Type B pancreatic cell (in vitro differentiated cells): Measurements from ENCODE around the gene SPARC. TPM values are rescaled to one million over a fixed set of nuclear protein-coding genes. Genes with fewer than 3 reads are reported as not detected.

Experiments used
- DNase-seq: peaks from one replicate; pipeline ENCODE4 v3.0.0; 2021; ENCODE audit warnings: mixed read lengths; ENCODE audit not compliant: unreplicated experiment; ENCODE audit errors: extremely low spot score
- H3K27ac Mint-ChIP-seq: 2 replicates; pipeline ENCODE4 v1.8.0; 2021; ENCODE audit warnings: mild to moderate bottlenecking, mixed read lengths
- H3K27me3 Mint-ChIP-seq: 2 replicates; pipeline ENCODE4 v1.8.0; 2021; ENCODE audit warnings: mixed read lengths
- H3K36me3 Mint-ChIP-seq: 2 replicates; pipeline ENCODE4 v1.8.0; 2021; ENCODE audit warnings: mixed read lengths
- H3K4me1 Mint-ChIP-seq: one replicate; pipeline ENCODE4 v1.8.0; 2021; ENCODE audit warnings: mixed read lengths; ENCODE audit not compliant: unreplicated experiment
- H3K4me3 Mint-ChIP-seq: 2 replicates; pipeline ENCODE4 v1.8.0; 2021; ENCODE audit warnings: mild to moderate bottlenecking, mixed read lengths
- H3K9me3 Mint-ChIP-seq: 2 replicates; pipeline ENCODE4 v1.8.0; 2021; ENCODE audit warnings: mixed read lengths
- CTCF ChIP-seq: fragments of 200-600 bp; sonication (generic); conservative IDR thresholded peaks from 2 replicates; pipeline ENCODE4 v1.5.0; 2021; ENCODE audit warnings: antibody characterized with exemption, mild to moderate bottlenecking
- total RNA-seq: library from RNA; stranded (reverse); gene quantifications from 2 replicates; pipeline ENCODE4 v1.2.1, GENCODE V29; 2021; ENCODE audit warnings: low replicate concordance

SPARC gene
- total RNA-seq, 1 donor from 2014 or later: 973 TPM

DNA sequence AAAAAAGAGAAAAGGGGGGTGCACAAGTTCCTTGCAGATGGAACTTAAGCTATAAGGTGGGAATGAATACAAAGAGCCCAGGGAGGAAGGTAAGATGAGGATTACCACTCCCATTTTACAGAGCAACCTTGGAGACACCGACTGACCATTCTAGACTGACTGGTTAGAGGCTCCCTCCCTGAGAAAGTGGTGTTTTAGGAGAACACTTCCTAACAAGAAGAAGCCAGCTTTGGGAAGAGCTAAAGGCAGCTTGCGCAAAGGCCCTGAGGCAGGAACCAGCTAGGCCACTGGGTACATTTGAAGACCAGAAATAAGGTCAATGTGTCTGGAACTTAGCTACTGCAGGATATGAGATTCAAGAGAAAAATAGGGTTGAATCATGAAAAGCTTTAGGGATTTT is 38.6 kb downstream of the SPARC start:
- Mint-ChIP-seq H3K9me3 (no peaks in the 10 kb centered on the region), H3K27me3 (no peaks in the 10 kb centered on the region), H3K4me1 (no peaks in the 10 kb centered on the region), H3K36me3 (no peaks in the 10 kb centered on the region), H3K4me3 (no peak overlapping the region), H3K27ac (no peak overlapping the region)
- DNase-seq: no peak
- TF ChIP-seq CTCF: no peak

DNA sequence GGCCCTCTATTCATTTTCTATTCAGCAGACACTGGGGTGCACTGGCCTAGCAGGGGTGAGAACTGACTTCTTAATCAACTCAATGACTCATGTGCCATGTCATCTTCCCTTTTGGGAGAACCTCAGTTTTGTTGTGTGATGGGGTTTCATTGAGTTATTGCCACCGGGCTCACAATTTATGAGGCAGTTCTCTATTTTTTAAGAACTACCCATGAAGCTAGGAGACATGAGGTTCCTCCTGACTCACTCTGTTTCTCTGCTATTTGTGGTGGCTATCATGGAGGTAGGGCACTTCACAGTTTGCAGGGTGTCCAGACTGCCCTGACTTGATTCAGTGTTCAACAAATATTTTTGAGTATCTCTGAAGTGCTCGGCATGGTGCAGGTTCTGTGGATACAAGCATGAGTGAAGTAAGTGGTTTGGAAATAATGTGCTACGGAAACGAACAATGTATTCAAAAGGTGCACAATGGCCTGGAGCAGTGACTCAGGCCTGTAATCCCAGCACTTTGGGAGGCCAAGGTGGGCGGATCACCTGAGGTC is 39.3 kb downstream of the SPARC start:
- H3K9me3 Mint-ChIP-seq: no peaks in the 10 kb centered on the region
- no peaks in the 10 kb centered on the region for H3K36me3 Mint-ChIP-seq
- DNase-seq: no peak
- H3K4me1 Mint-ChIP-seq: no peaks in the 10 kb centered on the region
- TF ChIP-seq CTCF: no peak
- no peak overlapping the region for H3K4me3 Mint-ChIP-seq
- H3K27me3 Mint-ChIP-seq: no peaks in the 10 kb centered on the region
- H3K27ac Mint-ChIP-seq: no peak overlapping the region

DNA sequence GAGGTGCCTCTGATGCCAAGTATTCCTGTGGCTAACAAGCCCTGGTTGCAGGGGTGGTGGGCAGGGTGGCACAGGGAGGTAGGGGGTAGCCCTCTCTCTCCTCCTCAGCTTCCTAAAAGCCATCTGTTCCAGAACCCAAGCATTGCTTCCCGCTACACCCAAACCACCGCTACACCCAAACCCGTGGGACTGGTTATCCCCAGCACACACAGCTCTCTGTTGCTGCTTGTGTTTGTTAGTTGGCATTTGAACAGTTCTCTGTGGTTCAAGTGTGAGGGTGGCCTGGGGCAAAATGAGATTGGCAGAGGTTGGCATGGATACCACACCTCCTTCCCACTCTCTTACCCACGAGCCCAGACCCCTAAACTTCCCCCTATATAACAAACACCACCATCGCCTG is 40.4 kb downstream of the SPARC start:
- Mint-ChIP-seq H3K27ac (no peak overlapping the region), H3K4me3 (no peak overlapping the region), H3K9me3 (no peaks in the 10 kb centered on the region), H3K4me1 (no peaks in the 10 kb centered on the region), H3K36me3 (no peaks in the 10 kb centered on the region), H3K27me3 (no peaks in the 10 kb centered on the region)
- TF ChIP-seq CTCF: no peak
- no peak for DNase-seq

- Mint-ChIP-seq H3K4me3 (no peak overlapping the region), H3K27me3 (peaks cover 3% of the 10 kb centered on the region), H3K36me3 (no peaks in the 10 kb centered on the region), H3K27ac (no peak overlapping the region), H3K9me3 (no peaks in the 10 kb centered on the region), H3K4me1 (no peaks in the 10 kb centered on the region)
- DNase-seq: no peak
- no peak for TF ChIP-seq CTCF
Observed at GRCh38 chr5:151643388-151643787, 43.3 kb downstream of the SPARC start.

- Mint-ChIP-seq H3K4me3 (no peak overlapping the region), H3K4me1 (no peaks in the 10 kb centered on the region), H3K27me3 (peaks cover 7% of the 10 kb centered on the region), H3K36me3 (no peaks in the 10 kb centered on the region), H3K9me3 (no peaks in the 10 kb centered on the region), H3K27ac (no peak overlapping the region)
- no peak for DNase-seq
- TF ChIP-seq CTCF: no peak
Observed at GRCh38 chr5:151642472-151643140, 44.1 kb downstream of the SPARC start.
